Thymus (tissue), 11 donors: Measurements from ENCODE around the gene CEP126. TPM values are rescaled to one million over a fixed set of nuclear protein-coding genes. Genes with fewer than 3 reads are reported as not detected.

Source experiments
- DNase-seq, 9 donors: peaks; one replicate each; pipeline ENCODE4 v3.0.0-alpha.2; 2013; ENCODE audit warnings: low spot score in 9 of 9, low read depth in 6 of 9, missing footprints in 1 of 9
- H3K27ac ChIP-seq, 2 donors: one replicate each; pipeline ENCODE4 v1.5.1; 2013; ENCODE audit warnings: control low read depth in 1 of 2, low read depth in 1 of 2, low read length in 1 of 2, mild to moderate bottlenecking in 1 of 2, moderate library complexity in 1 of 2
- H3K27me3 ChIP-seq, 2 donors: one replicate each; pipeline ENCODE4 v1.5.1; 2013; ENCODE audit warnings: low read length in 1 of 2; ENCODE audit not compliant: control insufficient read depth in 2 of 2, insufficient read depth in 1 of 2
- H3K36me3 ChIP-seq, 2 donors: one replicate each; pipeline ENCODE4 v1.5.1; 2013; ENCODE audit warnings: low read length in 1 of 2, mild to moderate bottlenecking in 1 of 2, moderate library complexity in 1 of 2; ENCODE audit not compliant: control insufficient read depth in 2 of 2, insufficient read depth in 2 of 2
- H3K4me1 ChIP-seq, 2 donors: one replicate each; pipeline ENCODE4 v1.5.1; 2013; ENCODE audit warnings: low read length in 2 of 2; ENCODE audit not compliant: control insufficient read depth in 2 of 2, insufficient read depth in 2 of 2
- H3K4me3 ChIP-seq, 2 donors: one replicate each; pipeline ENCODE4 v1.5.1; 2013; ENCODE audit warnings: low read length in 2 of 2, control low read depth in 1 of 2, mild to moderate bottlenecking in 1 of 2
- H3K9me3 ChIP-seq, 2 donors: one replicate each; pipeline ENCODE4 v1.5.1; 2013; ENCODE audit warnings: low read length in 1 of 2, mild to moderate bottlenecking in 1 of 2; ENCODE audit not compliant: control insufficient read depth in 2 of 2, insufficient read depth in 1 of 2
- WGBS: extraction: QIAGEN DNeasy Blood & Tissue Kit; methylation state at CpG from one replicate; pipeline ENCODE4 v1.1.7; 2013; 5-methylcytosine and 5-hydroxymethylcytosine counted together
- polyA plus RNA-seq: library from polyadenylated mRNA; stranded (reverse); fragments of 200-250 nt; gene quantifications from one replicate; pipeline ENCODE4 v1.2.3, GENCODE V29; 2013
- total RNA-seq: library from RNA; stranded (reverse); fragments of 120-200 nt; gene quantifications from one replicate; pipeline ENCODE4 v1.2.4, GENCODE V29; 2013
- donor health status: healthy.

Gene CEP126
- total and polyA plus RNA-seq, 2 donors, result 0.42 to 6.7 TPM

DNA sequence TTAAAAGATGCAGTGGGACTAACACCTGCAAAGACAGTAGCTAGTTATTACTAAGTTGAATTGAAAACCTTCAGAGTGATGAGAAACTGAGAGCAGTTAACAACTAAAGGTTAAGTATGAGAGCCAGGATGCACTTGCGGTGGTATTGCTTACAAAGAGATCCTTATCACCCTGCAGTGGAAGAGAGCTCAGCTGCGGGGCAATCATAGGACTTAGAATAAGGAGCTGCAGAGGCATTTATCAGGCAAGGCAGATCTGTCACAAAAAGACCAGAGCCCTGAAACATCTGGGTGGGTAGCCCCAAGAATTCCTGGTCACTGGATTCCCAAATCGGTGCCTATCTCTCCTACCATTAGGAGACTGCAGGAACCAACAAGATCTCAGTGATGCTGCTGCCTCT lies 98.1 kb downstream of the CEP126 start:
- peak in 4 of 9 donors; percentile 9 to 61 (median 40) for DNase-seq
- no peak overlapping the region for H3K4me3 ChIP-seq
- no peaks in the 10 kb centered on the region for H3K9me3 ChIP-seq
- no peak overlapping the region for H3K27ac ChIP-seq
- 31% methylated on average over 3 of the region's 3 CpGs for WGBS
- peaks cover 0 to 16% of the 10 kb centered on the region in 2 donors for H3K4me1 ChIP-seq
- H3K27me3 ChIP-seq, result peaks cover 0 to 11% of the 10 kb centered on the region in 2 donors
- no peaks in the 10 kb centered on the region for H3K36me3 ChIP-seq

DNA sequence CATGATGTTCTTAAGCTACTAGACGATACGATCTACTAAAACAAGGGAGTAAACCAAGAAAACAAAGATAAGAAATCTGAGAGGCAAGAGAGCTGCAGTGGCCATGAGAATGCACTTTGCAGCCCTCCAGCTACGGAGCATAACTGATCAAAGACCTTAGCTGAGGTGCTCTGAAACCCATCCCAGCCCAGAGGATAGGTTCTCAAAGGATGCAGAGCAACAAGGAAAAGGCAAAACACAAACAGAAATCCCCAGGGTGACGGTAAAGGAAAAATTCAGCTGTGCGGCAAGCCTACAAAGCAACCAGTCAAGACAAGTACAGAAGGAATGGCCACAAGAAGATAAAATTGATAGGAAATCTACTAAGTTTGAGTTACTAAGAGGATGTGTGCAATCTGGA lies 99.9 kb downstream of the CEP126 start:
- DNase-seq, result no peak
- Histone ChIP-seq H3K36me3 (no peaks in the 10 kb centered on the region), H3K4me1 (peaks cover 0 to 16% of the 10 kb centered on the region in 2 donors)

DNA sequence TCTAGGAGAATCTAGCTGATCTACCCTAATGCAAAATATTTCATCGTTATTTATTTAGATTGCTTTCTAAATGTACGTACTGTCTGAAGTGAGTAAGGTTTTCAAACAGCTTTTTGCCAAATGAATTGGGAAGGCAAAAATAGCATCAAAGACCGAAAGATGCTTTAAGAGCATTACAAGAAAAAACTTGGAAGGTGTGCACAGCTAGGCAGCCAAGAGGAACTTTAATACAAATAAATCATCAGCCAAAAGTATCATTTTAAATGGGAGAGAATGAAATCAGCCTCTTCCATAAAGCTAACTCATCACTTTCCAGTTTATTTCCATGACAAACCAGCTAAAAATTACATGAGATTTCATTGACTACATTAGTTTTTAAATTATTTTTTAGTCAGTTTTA lies 102.2 kb downstream of the CEP126 start:
- 94% methylated on average over 3 of the region's 3 CpGs for WGBS

More for the DNA sequence above, 99.9 kb downstream of the CEP126 start:
- Histone ChIP-seq H3K9me3 (no peaks in the 10 kb centered on the region), H3K27me3 (peaks cover 0 to 8% of the 10 kb centered on the region in 2 donors), H3K4me3 (no peak overlapping the region), H3K27ac (no peak overlapping the region)
- WGBS, result 96% methylated on average over 5 of the region's 5 CpGs

DNA sequence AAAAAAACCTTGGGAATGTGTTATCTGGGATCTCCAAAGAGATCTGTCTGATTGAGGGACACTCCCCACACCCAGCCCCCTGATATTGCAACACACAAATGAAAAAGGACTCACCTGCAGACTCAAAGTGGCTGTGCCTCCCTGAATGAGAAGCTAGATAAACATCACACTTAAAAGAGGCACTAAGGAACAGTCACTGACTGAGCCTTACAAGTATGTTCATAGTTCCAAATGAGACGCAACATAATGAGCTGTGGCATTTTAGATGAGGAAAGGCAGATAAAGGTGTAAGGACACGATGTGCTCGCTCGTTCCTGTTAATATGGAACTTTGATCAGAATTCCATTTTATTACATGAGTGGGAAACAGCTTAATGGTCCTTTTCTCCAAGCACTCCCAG lies 111.4 kb downstream of the CEP126 start:
- DNase-seq, result no peak
- Histone ChIP-seq H3K27ac (no peak overlapping the region), H3K27me3 (peaks cover 0 to 2% of the 10 kb centered on the region in 2 donors), H3K4me3 (no peak overlapping the region), H3K36me3 (no peaks in the 10 kb centered on the region), H3K9me3 (no peaks in the 10 kb centered on the region), H3K4me1 (no peaks in the 10 kb centered on the region)
- WGBS, result 66% methylated on average over 4 of the region's 4 CpGs

More for the DNA sequence above, 102.2 kb downstream of the CEP126 start:
- no peak overlapping the region for H3K27ac ChIP-seq
- H3K4me3 ChIP-seq, result no peak overlapping the region
- H3K27me3 ChIP-seq, result no peaks in the 10 kb centered on the region
- H3K36me3 ChIP-seq, result no peaks in the 10 kb centered on the region
- DNase-seq, result no peak
- H3K4me1 ChIP-seq, result peaks cover 0 to 16% of the 10 kb centered on the region in 2 donors
- H3K9me3 ChIP-seq, result no peaks in the 10 kb centered on the region

- 19% methylated on average over 2 of the region's 2 CpGs for WGBS
- H3K27ac ChIP-seq, result no peak overlapping the region
These were observed 112.1 kb downstream of the CEP126 start for GRCh38 chr11:102026959-102027358.

DNA sequence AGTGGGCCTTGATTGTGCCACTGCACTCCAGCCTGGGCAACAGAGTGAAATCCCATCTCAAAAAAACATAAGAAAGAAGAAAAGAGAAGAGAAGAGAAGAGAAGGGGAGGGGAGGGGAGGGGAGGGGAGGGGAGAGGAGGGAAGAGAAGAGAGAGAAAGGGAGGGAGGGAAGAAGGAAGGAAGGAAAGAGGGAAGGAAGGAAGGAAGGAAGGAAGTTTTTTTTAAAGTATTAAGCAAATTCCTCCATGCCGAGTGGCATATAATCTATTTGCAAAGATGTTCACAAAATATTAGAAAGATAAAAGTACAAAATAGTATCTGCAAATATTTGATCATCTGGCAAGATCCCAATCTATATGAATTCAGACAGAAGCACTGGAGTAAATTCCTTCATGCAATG lies 121.9 kb downstream of the CEP126 start:
- Histone ChIP-seq H3K36me3 (no peaks in the 10 kb centered on the region), H3K27me3 (no peaks in the 10 kb centered on the region), H3K4me1 (no peaks in the 10 kb centered on the region), H3K4me3 (no peak overlapping the region), H3K27ac (no peak overlapping the region), H3K9me3 (no peaks in the 10 kb centered on the region)
- WGBS, result 81% methylated on average over 1 of the region's 1 CpG
- no peak for DNase-seq

More at GRCh38 chr11:102026959-102027358, 112.1 kb downstream of the CEP126 start:
- H3K36me3 ChIP-seq, result no peaks in the 10 kb centered on the region
- DNase-seq, result no peak
- no peaks in the 10 kb centered on the region for H3K9me3 ChIP-seq
- H3K27me3 ChIP-seq, result peaks cover 0 to 2% of the 10 kb centered on the region in 2 donors
- H3K4me1 ChIP-seq, result no peaks in the 10 kb centered on the region
- no peak overlapping the region for H3K4me3 ChIP-seq

DNA sequence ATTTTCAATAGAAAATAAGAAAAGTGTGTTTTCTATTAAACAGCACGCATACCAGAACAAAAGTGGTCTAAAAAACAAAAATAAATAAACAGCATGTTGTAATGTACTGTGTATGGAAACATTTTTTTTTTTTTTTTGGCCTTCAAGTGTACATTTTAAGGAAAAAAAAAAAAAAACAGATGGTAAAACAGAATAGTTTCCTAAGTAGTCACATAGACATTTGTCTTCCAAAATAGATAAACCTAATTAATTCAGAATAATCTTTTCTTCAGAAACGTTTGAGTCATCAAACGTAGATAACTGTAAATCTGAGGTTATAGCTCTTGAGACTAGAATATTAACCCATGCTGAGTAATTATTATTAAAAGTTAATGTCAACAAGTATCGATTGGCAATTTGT lies 132.0 kb downstream of the CEP126 start:
- Histone ChIP-seq H3K4me1 (peaks cover 0 to 8% of the 10 kb centered on the region in 2 donors), H3K36me3 (no peaks in the 10 kb centered on the region), H3K9me3 (no peaks in the 10 kb centered on the region), H3K27me3 (peaks cover 15 to 33% of the 10 kb centered on the region in 2 donors), H3K4me3 (peak overlapping the region in 1 of 2 donors; percentile 32), H3K27ac (no peak overlapping the region)
- DNase-seq, result no peak
- WGBS, result 40% methylated on average over 4 of the region's 4 CpGs

- H3K27ac ChIP-seq, result no peak within 1 kb of the TSS
These were observed 132.6 kb downstream of the CEP126 start, which contains the start of gene CFAP300 for GRCh38 chr11:102047305-102047924. Gene CFAP300, plus strand, starts transcription at chr11:102047437. Its CDS starts 34 bp downstream, at chr11:102047471.

More at GRCh38 chr11:102047305-102047924, 132.6 kb downstream of the CEP126 start, which contains the start of gene CFAP300:
- 5% methylated on average over 45 of the region's 45 CpGs for WGBS
- Histone ChIP-seq H3K9me3 (no peaks in the 10 kb centered on the region), H3K4me1 (peaks cover 0 to 8% of the 10 kb centered on the region in 2 donors), H3K27me3 (peaks cover 15 to 33% of the 10 kb centered on the region in 2 donors), H3K4me3 (peak within 1 kb of the TSS; percentile 24 to 32), H3K36me3 (no peaks in the 10 kb centered on the region)
- DNase-seq, result peak in 7 of 9 donors; percentile 3 to 37 (median 15)
